Ovary (tissue), 3 donors: Measurements from ENCODE around the gene TULP4.
"Not testable (repeated sequence)": the region's sequence is repeated elsewhere in the genome, so short reads cannot be mapped to it uniquely, and the experiment has no call there.

Source experiments
- CTCF ChIP-seq, 3 donors: fragments of 450-650 bp in 2 of 3; fragments of 200-600 bp in 1 of 3; IDR thresholded peaks; one replicate each; pipeline versions ENCODE4 v1.5.1 to v1.8.0; 2016 to 2022; ENCODE audit warnings: antibody characterized with exemption in 3 of 3, mild to moderate bottlenecking in 1 of 3
- POLR2A ChIP-seq: fragments of 450-650 bp; IDR thresholded peaks from one replicate; pipeline ENCODE4 v1.6.1; 2017; ENCODE audit warnings: antibody characterized with exemption, mild to moderate bottlenecking, moderate library complexity
- donor health status: DM: no; HTN: no; CAD: no.

DNA sequence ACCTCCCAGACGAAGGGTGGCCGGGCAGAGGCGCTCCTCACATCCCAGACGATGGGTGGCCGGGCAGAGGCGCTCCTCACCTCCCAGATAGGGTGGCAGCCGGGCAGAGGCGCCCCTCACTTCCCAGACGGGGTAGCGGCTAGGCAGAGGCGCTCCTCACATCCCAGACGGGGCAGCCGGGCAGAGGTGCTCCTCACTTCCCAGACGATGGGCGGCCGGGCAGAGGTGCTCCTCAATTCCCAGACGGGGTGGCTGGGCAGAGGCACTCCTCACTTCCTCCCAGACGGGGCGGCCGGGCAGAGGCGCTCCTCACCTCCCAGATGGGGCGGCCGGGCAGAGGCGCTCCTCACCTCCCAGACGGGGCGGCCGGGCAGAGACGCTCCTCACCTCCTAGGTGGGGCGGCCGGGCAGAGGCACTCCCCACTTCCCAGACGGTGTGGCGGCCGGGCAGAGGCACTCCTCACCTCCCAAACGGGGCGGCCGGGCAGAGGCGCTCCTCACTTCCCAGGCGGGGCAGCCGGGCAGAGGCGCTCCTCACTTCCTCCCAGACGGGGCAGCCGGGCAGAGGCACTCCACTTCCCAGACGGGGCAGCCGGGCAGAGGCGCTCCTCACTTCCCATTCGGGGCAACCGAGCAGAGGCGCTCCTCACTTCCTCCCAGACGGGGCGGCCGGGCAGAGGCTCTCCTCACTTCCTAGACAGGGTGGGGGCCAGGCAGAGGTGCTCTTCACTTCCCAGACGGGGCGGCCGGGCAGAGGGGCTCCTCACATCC lies 37.4 kb downstream of the TULP4 start:
- TF ChIP-seq CTCF (IDR thresholded peaks at IDR 0.05); POLR2A: not testable (repeated sequence)
